GM21723 (cell line): ENCODE data around the gene LRRC38.
"Not testable (repeated sequence)": the region's sequence is repeated elsewhere in the genome, so short reads cannot be mapped to it uniquely, and the experiment has no call there.

ENCODE experiments used
- ATAC-seq: cut with Tn5 transposase; IDR thresholded peaks from one replicate; pipeline ENCODE4 v1.9.1; 2021; ENCODE audit warnings: mild to moderate bottlenecking, moderate library complexity; ENCODE audit not compliant: unreplicated experiment

LRRC38 gene

GRCh38 chr1:13513895-13514546 lies at the start of gene LRRC38:
Gene LRRC38, minus strand, starts transcription at chr1:13514003. Its CDS starts 410 bp downstream, at chr1:13513593.
- no peak for ATAC-seq

- not testable (repeated sequence) for ATAC-seq
Measured at GRCh38 chr1:13562981-13563380, 49.2 kb upstream of the LRRC38 start.

- no peak for ATAC-seq
Measured at GRCh38 chr1:13560541-13560940, 46.7 kb upstream of the LRRC38 start.

- no peak for ATAC-seq
Measured at GRCh38 chr1:13556224-13556764, 42.5 kb upstream of the LRRC38 start.

- no peak for ATAC-seq
Measured at GRCh38 chr1:13554798-13555197, 41.0 kb upstream of the LRRC38 start.

- ATAC-seq: no peak
Measured at GRCh38 chr1:13550663-13551062, 36.9 kb upstream of the LRRC38 start.

- ATAC-seq: no peak
Measured at GRCh38 chr1:13549521-13549920, 35.7 kb upstream of the LRRC38 start.

- ATAC-seq: no peak
Measured at GRCh38 chr1:13549021-13549420, 35.2 kb upstream of the LRRC38 start.

- no peak for ATAC-seq
Measured at GRCh38 chr1:13548281-13548680, 34.5 kb upstream of the LRRC38 start.

GRCh38 chr1:13546791-13547190 lies 33.0 kb upstream of the LRRC38 start:
- no peak for ATAC-seq

GRCh38 chr1:13544221-13544556 lies 30.4 kb upstream of the LRRC38 start:
- ATAC-seq: no peak

GRCh38 chr1:13543451-13544220 lies 29.8 kb upstream of the LRRC38 start:
- no peak for ATAC-seq

GRCh38 chr1:13541435-13542215 lies 27.8 kb upstream of the LRRC38 start:
- no peak for ATAC-seq

- ATAC-seq: no peak
Measured at GRCh38 chr1:13540866-13541265, 27.1 kb upstream of the LRRC38 start.

GRCh38 chr1:13539683-13540082 lies 25.9 kb upstream of the LRRC38 start:
- ATAC-seq: no peak

- no peak for ATAC-seq
Measured at GRCh38 chr1:13538832-13539231, 25.0 kb upstream of the LRRC38 start.

- ATAC-seq: no peak
Measured at GRCh38 chr1:13536571-13536970, 22.8 kb upstream of the LRRC38 start.

- no peak for ATAC-seq
Measured at GRCh38 chr1:13535227-13535626, 21.4 kb upstream of the LRRC38 start.

GRCh38 chr1:13528320-13528719 lies 14.5 kb upstream of the LRRC38 start:
- ATAC-seq: no peak

GRCh38 chr1:13523780-13524477 lies 10.1 kb upstream of the LRRC38 start:
- ATAC-seq: no peak

- no peak for ATAC-seq
Measured at GRCh38 chr1:13520985-13521384, 7.2 kb upstream of the LRRC38 start.
